H1 (cell line): ENCODE measurements around the gene FH. TPM values are rescaled to one million over a fixed set of nuclear protein-coding genes. Genes with fewer than 3 reads are reported as not detected.

Experiments used
- CHD7 ChIP-seq: fragments of 300-600 bp; sonication (generic); IDR thresholded peaks from 2 replicates; pipeline ENCODE4 v1.7.1; 2012; ENCODE audit warnings: low read length, moderate library complexity, mild to moderate bottlenecking, inconsistent platforms; ENCODE audit not compliant: insufficient replicate concordance
- CTBP2 ChIP-seq: IDR thresholded peaks from 2 replicates; pipeline ENCODE4 v1.7.0; 2011; ENCODE audit warnings: borderline replicate concordance, mild to moderate bottlenecking, moderate library complexity, mixed read lengths, low read length; ENCODE audit not compliant: insufficient read depth, insufficient read length
- CTCF ChIP-seq, 3 experiments: IDR thresholded peaks; 1 replicate in 2 of 3; 2 replicates in 1 of 3; pipeline versions ENCODE4 v1.5.1 to v1.6.1; 2011; ENCODE audit warnings: low read length in 3 of 3, mild to moderate bottlenecking in 3 of 3, inconsistent platforms in 2 of 3, low read depth in 1 of 3, moderate library complexity in 1 of 3; ENCODE audit not compliant: insufficient read depth in 1 of 3; ENCODE audit errors: control extremely low read depth in 1 of 3
- POLR2AphosphoS5 ChIP-seq: IDR thresholded peaks from 2 replicates; pipeline ENCODE4 v1.6.1; 2011; ENCODE audit warnings: low read depth, low read length
- RAD21 ChIP-seq, 2 experiments: IDR thresholded peaks in 1 of 2; conservative IDR thresholded peaks in 1 of 2; 2 replicates each; pipeline ENCODE4 v1.6.1; 2011; ENCODE audit warnings: low read depth in 2 of 2, low read length in 2 of 2, improper control_type of control experiment in 1 of 2, inconsistent platforms in 1 of 2, mild to moderate bottlenecking in 1 of 2, moderate library complexity in 1 of 2
- SIX5 ChIP-seq: IDR thresholded peaks from 2 replicates; pipeline ENCODE4 v1.6.1; 2011; ENCODE audit warnings: mild to moderate bottlenecking, low read depth, low read length
- SP2 ChIP-seq: IDR thresholded peaks from 2 replicates; pipeline ENCODE4 v1.6.1; 2012; ENCODE audit warnings: mild to moderate bottlenecking, low read length, inconsistent platforms
- SUZ12 ChIP-seq: fragments of 200-600 bp; sonication (generic); IDR thresholded peaks from 2 replicates; pipeline ENCODE4 v1.6.1; 2012; ENCODE audit warnings: mild to moderate bottlenecking, inconsistent platforms, low read length, moderate library complexity, mixed read lengths
- YY1 ChIP-seq: IDR thresholded peaks from 2 replicates; pipeline ENCODE4 v1.6.1; 2011; ENCODE audit warnings: low read depth, mild to moderate bottlenecking, low read length
- polyA plus RNA-seq, 7 experiments: library from polyadenylated mRNA; depleted of rRNA in 3 of 7; stranded (reverse) in 5 of 7; unstranded in 2 of 7; fragments of >200 nt in 5 of 7; fragments of 200-250 nt in 2 of 7; gene quantifications; 1 replicate in 5 of 7; 2 replicates in 1 of 7; 4 replicates in 1 of 7; pipeline versions ENCODE4 v1.2.1 to v1.2.3, GENCODE V29; 2011 to 2013; ENCODE audit warnings: missing spikeins in 2 of 7, mixed read lengths in 2 of 7
- total RNA-seq: library from RNA; stranded (reverse); fragmentation: NEBNext Ultra II Directional; extraction: Animal tissue kit (Norgen Biotek cat#: 25700); gene quantifications from 2 replicates; pipeline ENCODE4 v1.2.1, GENCODE V29; 2021

Gene FH
- total and polyA plus RNA-seq, 2 of the 8 experiments (the other 6 are each of a cell fraction or from before 2014, with no cell fraction given) = 45.0 to 81.9 TPM

- TF ChIP-seq SUZ12 = no peak
- TF ChIP-seq SP2 = no peak
- TF ChIP-seq SIX5 = no peak
- no peak for TF ChIP-seq RAD21 (IDR thresholded peaks at IDR 0.05 in 1 of 2, conservative IDR thresholded peaks at IDR 0.05 in 1 of 2; ENCODE audit: low read depth in 2 of 2, low read length in 2 of 2)
- TF ChIP-seq CTCF (IDR thresholded peaks at IDR 0.05; ENCODE audit: control extremely low read depth in 1 of 3, insufficient read depth in 1 of 3, low read depth in 1 of 3, low read length in 3 of 3) = no peak
- TF ChIP-seq YY1 = no peak; the same call in 1 of the 2 replicates
- no peak for TF ChIP-seq POLR2AphosphoS5
- peak; percentile 95 for TF ChIP-seq CHD7
- no peak for TF ChIP-seq CTBP2
Observed at GRCh38 chr1:241457421-241457820, 62.1 kb downstream of the FH start (continued).
